DND-41 (cell line): ENCODE measurements around the gene SUCLG2.

Experiments used
- ATAC-seq: fragments of 200-7000 bp; cut with Tn5 transposase; 3 replicates; pipeline ENCODE4 v1.9.1; 2021; ENCODE audit warnings: low read depth; ENCODE audit not compliant: insufficient read depth
- DNase-seq: peaks from one replicate; pipeline ENCODE4 v3.0.0-alpha.2; 2020
- H2AFZ ChIP-seq: 2 replicates; pipeline ENCODE4 v1.6.0; 2012; ENCODE audit warnings: low read depth, low read length
- H3K27ac ChIP-seq: 2 replicates; pipeline ENCODE4 v1.5.1; 2012; ENCODE audit warnings: low read length, inconsistent platforms
- H3K27me3 ChIP-seq: fragments of 200-600 bp; sonication (generic); 2 replicates; pipeline ENCODE4 v1.6.0; 2012; ENCODE audit warnings: low read length, mild to moderate bottlenecking, inconsistent platforms; ENCODE audit not compliant: insufficient read depth, poor library complexity
- H3K36me3 ChIP-seq: 2 replicates; pipeline ENCODE4 v1.5.1; 2012; ENCODE audit warnings: low read length, inconsistent platforms; ENCODE audit not compliant: insufficient read depth
- H3K4me1 ChIP-seq: 2 replicates; pipeline ENCODE4 v1.5.1; 2012; ENCODE audit warnings: mild to moderate bottlenecking, low read length; ENCODE audit not compliant: insufficient read depth
- H3K4me2 ChIP-seq: 2 replicates; pipeline ENCODE4 v1.6.0; 2012; ENCODE audit warnings: mild to moderate bottlenecking, moderate library complexity, low read length, inconsistent platforms; ENCODE audit not compliant: insufficient read depth
- H3K4me3 ChIP-seq, 2 experiments: fragments of 200-600 bp in 1 of 2; shearing (Covaris generic) in 1 of 2; 2 replicates each; pipeline ENCODE4 v1.5.1; 2012 to 2016; ENCODE audit warnings: inconsistent platforms in 2 of 2, low read length in 2 of 2, mild to moderate bottlenecking in 2 of 2, low read depth in 1 of 2, moderate library complexity in 1 of 2
- H3K79me2 ChIP-seq: 2 replicates; pipeline ENCODE4 v1.6.0; 2012; ENCODE audit warnings: low read length, inconsistent platforms; ENCODE audit not compliant: insufficient read depth
- H3K9ac ChIP-seq: 2 replicates; pipeline ENCODE4 v1.6.0; 2012; ENCODE audit warnings: low read depth, mild to moderate bottlenecking, inconsistent platforms, low read length, moderate library complexity
- H3K9me3 ChIP-seq: 2 replicates; pipeline ENCODE4 v1.5.1; 2012; ENCODE audit warnings: low read length, moderate library complexity, mild to moderate bottlenecking, inconsistent platforms; ENCODE audit not compliant: insufficient read depth, severe bottlenecking
- H4K20me1 ChIP-seq: 2 replicates; pipeline ENCODE4 v1.6.0; 2012; ENCODE audit warnings: low read length; ENCODE audit not compliant: insufficient read depth
- CTCF ChIP-seq: IDR thresholded peaks from 2 replicates; pipeline ENCODE4 v1.5.1; 2012; ENCODE audit warnings: borderline replicate concordance, low read length, moderate library complexity, mild to moderate bottlenecking; ENCODE audit not compliant: poor library complexity, severe bottlenecking; ENCODE audit errors: extremely low read depth
- EZH2 ChIP-seq: IDR thresholded peaks from 3 replicates; pipeline ENCODE4 v1.6.1; 2012; ENCODE audit warnings: borderline replicate concordance, low read depth, mild to moderate bottlenecking, moderate library complexity, low read length, inconsistent platforms; ENCODE audit not compliant: severe bottlenecking

Gene SUCLG2

GRCh38 chr3:67648229-67648628, 6.2 kb downstream of the SUCLG2 start:
- Histone ChIP-seq H4K20me1 (peaks cover 7% of the 10 kb centered on the region), H3K9me3 (peaks cover 3% of the 10 kb centered on the region), H3K4me1 (peaks cover 10% of the 10 kb centered on the region), H3K36me3 (peaks cover 7% of the 10 kb centered on the region; the same call in 1 of the 2 replicates), H3K27ac (no peak overlapping the region), H3K4me3 (no peak overlapping the region), H3K9ac (no peak overlapping the region), H2AFZ (no peak overlapping the region), H3K27me3 (no peaks in the 10 kb centered on the region), H3K79me2 (peaks cover 38% of the 10 kb centered on the region), H3K4me2 (no peak overlapping the region)
- no peak for ATAC-seq
- TF ChIP-seq EZH2 (no peak), CTCF (no peak)
- no peak for DNase-seq

- Histone ChIP-seq H3K9ac (no peak overlapping the region), H3K9me3 (peaks cover 3% of the 10 kb centered on the region), H3K4me3 (no peak overlapping the region), H3K79me2 (peaks cover 36% of the 10 kb centered on the region; the same call in 1 of the 2 replicates), H3K27me3 (no peaks in the 10 kb centered on the region), H3K4me1 (peaks cover 2% of the 10 kb centered on the region; the same call in 1 of the 2 replicates), H2AFZ (no peak overlapping the region), H3K4me2 (no peak overlapping the region), H3K27ac (no peak overlapping the region), H4K20me1 (peaks cover 7% of the 10 kb centered on the region), H3K36me3 (peaks cover 14% of the 10 kb centered on the region; the same call in 1 of the 2 replicates)
- TF ChIP-seq CTCF (no peak), EZH2 (no peak)
- ATAC-seq (no peak), DNase-seq (no peak)
Measured at GRCh38 chr3:67647390-67647878, 7.0 kb downstream of the SUCLG2 start.

GRCh38 chr3:67646586-67647234, 7.7 kb downstream of the SUCLG2 start:
- peaks cover 3% of the 10 kb centered on the region for H3K9me3 ChIP-seq
- H3K9ac ChIP-seq = no peak overlapping the region
- H3K4me2 ChIP-seq = no peak overlapping the region
- H3K4me1 ChIP-seq = no peaks in the 10 kb centered on the region
- no peak overlapping the region for H3K27ac ChIP-seq
- no peak for ATAC-seq
- H2AFZ ChIP-seq = no peak overlapping the region
- H3K4me3 ChIP-seq = no peak overlapping the region
- peaks cover 37% of the 10 kb centered on the region for H3K79me2 ChIP-seq
- TF ChIP-seq CTCF = no peak
- no peak for TF ChIP-seq EZH2
- no peak for DNase-seq
- peaks cover 14% of the 10 kb centered on the region; the same call in 1 of the 2 replicates for H3K36me3 ChIP-seq
- H4K20me1 ChIP-seq = peaks cover 11% of the 10 kb centered on the region
- H3K27me3 ChIP-seq = no peaks in the 10 kb centered on the region

- Histone ChIP-seq H3K9ac (no peak overlapping the region), H3K4me2 (no peak overlapping the region), H3K79me2 (peaks cover 37% of the 10 kb centered on the region), H3K27ac (no peak overlapping the region), H3K27me3 (no peaks in the 10 kb centered on the region), H4K20me1 (peaks cover 18% of the 10 kb centered on the region), H3K36me3 (peaks cover 17% of the 10 kb centered on the region; the same call in 1 of the 2 replicates), H3K4me1 (no peaks in the 10 kb centered on the region), H2AFZ (no peak overlapping the region), H3K9me3 (peaks cover 3% of the 10 kb centered on the region), H3K4me3 (no peak overlapping the region)
- no peak for TF ChIP-seq EZH2
- no peak for TF ChIP-seq CTCF
- DNase-seq (no peak), ATAC-seq (no peak)
Measured at GRCh38 chr3:67644827-67645226, 9.6 kb downstream of the SUCLG2 start.
